B cell (primary cell): Measurements from ENCODE around the gene CYP1A1.

Experiments
- EZH2 ChIP-seq: IDR thresholded peaks from 2 replicates; pipeline ENCODE4 v1.6.1; 2012; ENCODE audit warnings: borderline replicate concordance, low read depth, mild to moderate bottlenecking, moderate library complexity, low read length; ENCODE audit not compliant: insufficient read depth, poor library complexity, severe bottlenecking
- TF ChIP-seq, protein P1 (sequence below): fragments of 200-600 bp; IDR thresholded peaks from one replicate; pipeline ENCODE4 v1.8.0; 2022; ENCODE audit warnings: antibody characterized with exemption, mild to moderate bottlenecking

DNA sequence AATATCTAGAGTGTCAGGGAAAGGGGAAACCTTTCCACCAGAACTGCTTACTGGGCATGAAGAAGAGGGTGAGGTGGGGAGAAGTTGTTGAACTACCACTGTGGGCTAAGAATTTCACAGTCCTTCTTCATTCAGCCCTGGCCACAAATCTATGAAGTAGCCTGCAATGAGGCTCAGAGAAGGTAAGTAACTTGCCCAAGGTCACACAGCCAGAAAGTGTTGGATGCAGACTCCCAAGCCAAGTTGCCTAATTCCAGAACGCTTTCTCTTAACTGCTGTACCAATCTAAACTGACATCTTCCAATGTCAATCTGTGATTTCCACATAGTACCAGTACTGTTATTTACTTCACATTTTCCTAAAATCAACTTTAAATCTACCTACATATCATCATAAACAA, 2.1 kb downstream of the CYP1A1 start:
- TF ChIP-seq, protein P1, sequence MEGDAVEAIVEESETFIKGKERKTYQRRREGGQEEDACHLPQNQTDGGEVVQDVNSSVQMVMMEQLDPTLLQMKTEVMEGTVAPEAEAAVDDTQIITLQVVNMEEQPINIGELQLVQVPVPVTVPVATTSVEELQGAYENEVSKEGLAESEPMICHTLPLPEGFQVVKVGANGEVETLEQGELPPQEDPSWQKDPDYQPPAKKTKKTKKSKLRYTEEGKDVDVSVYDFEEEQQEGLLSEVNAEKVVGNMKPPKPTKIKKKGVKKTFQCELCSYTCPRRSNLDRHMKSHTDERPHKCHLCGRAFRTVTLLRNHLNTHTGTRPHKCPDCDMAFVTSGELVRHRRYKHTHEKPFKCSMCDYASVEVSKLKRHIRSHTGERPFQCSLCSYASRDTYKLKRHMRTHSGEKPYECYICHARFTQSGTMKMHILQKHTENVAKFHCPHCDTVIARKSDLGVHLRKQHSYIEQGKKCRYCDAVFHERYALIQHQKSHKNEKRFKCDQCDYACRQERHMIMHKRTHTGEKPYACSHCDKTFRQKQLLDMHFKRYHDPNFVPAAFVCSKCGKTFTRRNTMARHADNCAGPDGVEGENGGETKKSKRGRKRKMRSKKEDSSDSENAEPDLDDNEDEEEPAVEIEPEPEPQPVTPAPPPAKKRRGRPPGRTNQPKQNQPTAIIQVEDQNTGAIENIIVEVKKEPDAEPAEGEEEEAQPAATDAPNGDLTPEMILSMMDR, result no peak
- no peak for TF ChIP-seq EZH2
